ENCODE data around the gene MEIOB. TPM values are rescaled to one million over a fixed set of nuclear protein-coding genes. Genes with fewer than 3 reads are reported as not detected.

Gene MEIOB
- total RNA-seq, 1 donor from 2014 or later, result 0.39 TPM

DNA sequence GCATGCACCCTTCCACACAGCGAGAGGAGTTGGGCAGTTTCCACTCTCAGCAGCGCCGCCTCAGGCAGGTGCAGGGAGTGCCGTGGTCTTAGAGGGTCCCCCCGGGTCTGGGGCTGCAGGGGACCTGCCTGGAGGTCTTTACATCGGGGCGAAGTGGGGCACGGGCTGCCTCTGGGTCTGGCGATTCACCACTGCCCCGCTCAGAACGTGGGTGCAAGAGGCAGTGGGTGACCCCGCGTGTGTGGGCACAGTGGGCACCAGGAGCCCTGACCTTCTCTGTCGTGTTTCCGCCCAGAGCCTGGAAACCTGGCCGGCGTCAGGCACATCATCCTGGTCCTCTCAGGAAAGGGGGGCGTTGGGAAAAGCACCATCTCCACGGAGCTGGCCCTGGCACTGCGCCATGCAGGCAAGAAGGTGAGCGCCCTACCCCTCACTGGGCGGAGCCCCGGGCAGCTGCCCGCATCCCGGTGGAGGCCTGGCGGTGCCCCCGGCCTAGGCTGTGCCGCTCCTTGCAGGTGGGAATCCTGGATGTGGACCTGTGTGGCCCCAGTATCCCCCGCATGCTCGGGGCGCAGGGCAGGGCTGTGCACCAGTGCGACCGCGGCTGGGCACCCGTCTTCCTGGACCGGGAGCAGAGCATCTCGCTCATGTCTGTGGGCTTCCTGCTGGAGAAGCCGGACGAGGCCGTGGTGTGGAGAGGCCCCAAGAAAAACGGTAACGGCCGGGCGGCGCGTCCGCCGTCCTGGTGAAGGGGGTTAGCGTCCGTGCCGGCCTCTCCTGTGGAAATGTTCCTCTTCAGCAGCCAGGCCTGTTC, 85.5 kb downstream of the MEIOB start:
- DNase-seq, result no peak

GRCh38 chr16:1785846-1786170, 86.2 kb downstream of the MEIOB start:
- DNase-seq, result no peak

DNA sequence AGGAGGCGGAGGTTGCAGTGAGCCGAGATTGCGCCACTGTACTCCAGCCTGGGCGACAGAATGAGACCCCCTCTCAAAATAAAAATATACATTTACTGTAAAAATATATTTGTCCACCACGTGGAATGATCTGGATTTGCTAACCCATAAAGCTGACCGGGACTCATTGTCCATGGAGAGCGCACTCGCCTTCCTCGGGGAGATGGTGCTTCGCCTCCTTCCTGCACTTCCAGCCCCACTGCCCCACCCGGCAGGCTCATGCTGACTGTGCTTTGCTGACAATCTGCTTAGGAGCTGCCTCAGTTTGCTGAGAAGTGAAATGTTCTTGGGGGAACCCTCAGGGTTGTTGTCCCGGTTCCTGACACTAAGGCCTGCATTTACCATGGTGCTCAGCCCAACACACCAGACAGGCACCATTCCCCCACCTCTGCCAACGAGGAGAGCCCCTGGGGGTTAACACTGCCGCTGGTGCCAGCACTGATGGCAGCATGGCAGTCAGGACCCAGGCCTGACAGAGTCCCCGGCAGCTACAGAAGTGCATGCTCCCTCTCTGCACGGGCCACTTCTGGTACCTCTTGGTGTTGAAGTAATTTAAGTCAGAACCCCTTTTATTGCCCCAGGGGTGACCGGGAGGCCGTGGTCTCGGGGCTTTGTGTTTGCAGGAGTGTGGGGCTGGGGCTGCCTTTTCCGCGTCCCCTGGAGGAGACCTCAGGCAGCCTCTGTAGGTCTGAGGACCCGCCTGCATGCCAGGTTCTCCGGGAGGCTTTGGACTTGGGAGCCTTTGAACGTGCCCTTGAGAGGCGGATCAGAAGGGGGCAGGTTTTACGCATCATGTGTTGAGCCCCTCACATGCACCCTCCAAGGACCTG, 86.8 kb downstream of the MEIOB start:
- no peak for DNase-seq

Other genes with a start within 250 kb of the MEIOB start
- 26.9 TPM for gene JPT2, start 193.9 kb downstream of the MEIOB start, total RNA-seq
- gene MAPK8IP3, start 166.0 kb downstream of the MEIOB start, total RNA-seq, result 46.1 TPM
- gene NME3, start 100.6 kb downstream of the MEIOB start, total RNA-seq, result 18.1 TPM
- 5.5 TPM for gene EME2, start 99.4 kb downstream of the MEIOB start, total RNA-seq
- gene MRPS34, start 99.0 kb downstream of the MEIOB start, total RNA-seq, result 23.5 TPM
- gene SPSB3, start 89.6 kb downstream of the MEIOB start, total RNA-seq, result 32.7 TPM
- 26.0 TPM for gene NUBP2, start 89.2 kb downstream of the MEIOB start, total RNA-seq
- gene IGFALS, start 78.5 kb downstream of the MEIOB start, total RNA-seq, result not detected
- 31.1 TPM for gene HAGH, start 45.3 kb downstream of the MEIOB start, total RNA-seq
- gene FAHD1, start 45.0 kb downstream of the MEIOB start, total RNA-seq, result 26.0 TPM
- 4.3 TPM for gene HS3ST6, start 46.3 kb upstream of the MEIOB start, total RNA-seq
- gene MSRB1, start 71.0 kb upstream of the MEIOB start, total RNA-seq, result 9.2 TPM
- gene RPL3L, start 82.5 kb upstream of the MEIOB start, total RNA-seq, result 14.2 TPM
- 72.4 TPM for gene NDUFB10, start 87.4 kb upstream of the MEIOB start, total RNA-seq
- 1,364 TPM for gene RPS2, start 92.7 kb upstream of the MEIOB start, total RNA-seq
- not detected for gene RNF151, start 94.7 kb upstream of the MEIOB start, total RNA-seq
- 17.5 TPM for gene TBL3, start 99.9 kb upstream of the MEIOB start, total RNA-seq
- gene NOXO1, start 109.3 kb upstream of the MEIOB start, total RNA-seq, result 0.39 TPM
- gene GFER, start 112.0 kb upstream of the MEIOB start, total RNA-seq, result 5.8 TPM
- gene SYNGR3, start 117.8 kb upstream of the MEIOB start, total RNA-seq, result 0.69 TPM
- 12.8 TPM for gene ZNF598, start 137.7 kb upstream of the MEIOB start, total RNA-seq
- gene NPW, start 147.6 kb upstream of the MEIOB start, total RNA-seq, result 2.2 TPM
- 20.1 TPM for gene NHERF2, start 154.7 kb upstream of the MEIOB start, total RNA-seq
- 14.8 TPM for gene NTHL1, start 175.7 kb upstream of the MEIOB start, total RNA-seq
- 58.9 TPM for gene TSC2, start 175.8 kb upstream of the MEIOB start, total RNA-seq

Data from skin of body (tissue), 2 donors.